Left lobe of liver (tissue), 2 donors: ENCODE results near the gene TCF12. TPM values are rescaled to one million over a fixed set of nuclear protein-coding genes. Genes with fewer than 3 reads are reported as not detected.
A peak's percentile ranks its signal among the peaks of the same experiment; 100 is the strongest.
"Not testable (repeated sequence)": the region's sequence is repeated elsewhere in the genome, so short reads cannot be mapped to it uniquely, and the experiment has no call there.

ENCODE experiments used
- ATAC-seq: fragments of 200-7000 bp; cut with Tn5 transposase; one replicate; pipeline ENCODE4 v1.9.1; 2020; ENCODE audit warnings: mild to moderate bottlenecking, moderate library complexity
- DNase-seq: peaks from one replicate; pipeline ENCODE4 v3.0.0-alpha.2; 2020; ENCODE audit warnings: low spot score
- total RNA-seq: library from RNA; stranded (reverse); gene quantifications from one replicate; pipeline ENCODE4 v1.2.1, GENCODE V29; 2021
- donor health status: DM: no; HTN: no; CAD: no; lungs with moderate emphysema.
- donor health status: DM: no; HTN: yes; CAD: no.

TCF12 gene
- total RNA-seq, 1 donor from 2014 or later: 29.8 TPM

DNA sequence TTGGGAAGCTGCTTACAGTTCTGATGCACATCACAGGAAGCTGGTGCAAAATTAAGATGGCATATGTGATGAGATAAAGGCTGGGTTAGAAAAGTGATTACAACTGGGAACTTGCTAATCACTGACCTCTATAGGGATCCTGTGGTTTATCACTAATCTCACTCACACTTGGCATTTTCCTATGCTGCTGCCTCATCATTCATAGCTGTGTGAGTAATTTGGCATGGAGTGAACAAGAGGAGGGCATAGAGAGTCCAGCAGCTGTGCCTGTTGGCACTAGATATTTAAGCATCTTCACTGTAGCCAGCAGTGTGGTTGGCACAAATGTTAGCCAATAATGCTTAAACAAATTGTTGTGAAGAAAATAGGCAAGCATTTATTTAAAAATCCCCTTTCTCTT, 240.1 kb downstream of the TCF12 start:
- ATAC-seq: peak; percentile 80

DNA sequence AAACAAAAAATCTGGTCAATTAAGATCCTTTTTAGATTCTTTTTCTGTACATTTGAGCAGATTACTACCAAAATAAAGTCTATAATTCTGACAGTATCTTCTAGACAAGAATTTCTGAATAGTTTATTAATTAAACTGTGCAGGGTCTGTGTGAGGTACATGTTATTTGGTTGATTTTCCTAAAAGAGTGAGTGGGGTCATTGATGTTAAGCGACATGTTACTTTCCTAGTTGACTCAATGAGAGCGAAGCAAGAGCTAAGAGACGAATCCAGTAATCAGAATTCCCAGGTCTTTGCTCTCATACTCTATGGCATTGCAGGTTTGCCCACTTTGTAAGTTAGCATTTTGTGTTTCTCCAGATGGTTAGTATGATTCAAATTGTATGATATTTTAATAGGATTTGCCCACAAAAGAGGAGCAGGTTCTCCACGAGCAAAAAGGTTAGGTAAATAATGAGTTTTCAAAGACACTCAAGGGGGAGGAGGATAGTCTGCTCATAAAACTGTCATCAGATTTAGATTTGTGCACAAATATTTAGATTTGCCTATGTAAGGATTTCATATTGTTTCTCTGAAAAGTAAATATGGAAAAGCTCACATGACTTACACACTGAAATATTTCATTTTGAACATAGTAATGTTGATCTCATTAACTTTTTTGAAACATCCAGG, 240.7 kb downstream of the TCF12 start:
- DNase-seq: no peak
- no peak for ATAC-seq

More for the DNA sequence above, 240.1 kb downstream of the TCF12 start:
- DNase-seq: no peak

DNA sequence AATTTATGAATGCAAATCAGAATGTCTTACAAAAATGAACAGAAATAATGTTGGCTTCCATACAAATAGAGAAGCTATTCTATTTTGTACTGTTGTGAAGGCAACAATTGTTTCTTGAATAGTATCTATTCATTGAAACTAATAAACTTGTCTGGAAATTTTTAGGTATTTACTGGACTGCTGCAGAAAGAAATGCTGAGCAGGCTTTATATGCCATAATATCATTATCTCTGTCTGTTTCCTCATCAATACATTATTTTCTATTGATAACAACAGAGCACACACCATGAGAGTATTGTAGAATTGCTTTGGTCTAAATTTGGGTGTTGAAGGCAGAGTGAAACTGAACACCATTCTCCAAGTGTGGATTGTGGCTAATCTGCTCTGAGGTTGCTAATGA, 241.3 kb downstream of the TCF12 start:
- ATAC-seq: no peak
- no peak for DNase-seq

DNA sequence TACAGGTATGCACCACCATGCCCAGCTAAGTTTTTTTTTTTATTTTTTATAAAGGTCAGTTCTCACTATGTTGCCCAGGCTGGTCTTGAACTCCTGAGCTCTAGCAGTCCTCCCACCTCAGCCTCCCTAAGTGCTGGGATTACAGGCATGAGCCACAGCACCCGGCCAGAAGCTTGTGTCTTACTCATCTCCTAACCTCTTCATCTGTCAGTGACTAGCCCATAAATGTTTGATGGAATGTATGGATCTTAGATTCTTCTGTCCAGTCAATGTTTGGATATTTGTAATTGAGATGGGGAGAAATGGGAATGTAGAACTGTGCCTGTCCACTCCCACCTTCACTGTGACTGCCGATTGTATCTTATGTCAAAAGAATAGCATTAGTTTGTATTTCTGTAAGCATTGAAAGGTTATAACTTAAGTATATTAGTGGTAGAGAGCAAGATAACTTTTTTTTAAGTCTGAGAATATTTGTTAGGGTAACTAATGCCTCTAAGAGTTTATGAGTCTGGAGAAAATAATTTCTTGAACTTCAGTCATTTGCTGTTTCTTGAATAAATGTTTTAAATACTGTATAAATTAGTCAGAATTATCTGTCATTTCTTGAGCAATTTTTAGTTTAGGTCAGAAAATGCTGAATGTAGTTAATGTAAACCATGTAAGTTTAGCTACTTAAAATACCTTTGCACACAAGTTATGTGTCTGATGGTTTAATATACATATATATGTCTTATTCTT, 242.5 kb downstream of the TCF12 start:
- DNase-seq (no peak), ATAC-seq (no peak)

- DNase-seq, ATAC-seq: not testable (repeated sequence)
Observed at GRCh38 chr15:57164251-57164650, 245.8 kb downstream of the TCF12 start.

DNA sequence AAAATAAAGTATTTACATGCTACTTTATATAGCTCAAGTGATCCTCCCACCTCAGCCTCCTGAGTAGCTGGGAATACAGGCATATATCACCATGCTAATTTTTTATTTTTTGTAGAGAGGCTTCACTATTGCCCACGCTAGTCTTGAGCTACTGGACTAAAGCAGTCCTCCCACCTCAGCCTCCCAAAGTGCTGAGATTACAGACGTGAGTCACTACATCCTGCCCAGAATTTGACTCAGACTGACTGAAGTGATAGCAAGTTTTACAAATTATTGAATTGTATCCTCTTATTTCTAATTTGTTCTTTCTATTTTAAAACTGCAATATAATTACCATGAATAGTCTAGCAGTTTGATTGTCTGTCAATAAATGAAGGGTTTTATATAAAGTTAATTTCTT, 247.5 kb downstream of the TCF12 start:
- no peak for ATAC-seq
- DNase-seq: no peak

- peak; percentile 81 for ATAC-seq
- DNase-seq: no peak
Observed at GRCh38 chr15:57167821-57168395, 249.5 kb downstream of the TCF12 start.

GRCh38 chr15:57169643-57170042, 251.2 kb downstream of the TCF12 start:
- no peak for DNase-seq
- ATAC-seq: no peak

- no peak for DNase-seq
Observed at GRCh38 chr15:57171426-57171825, 253.0 kb downstream of the TCF12 start.

DNA sequence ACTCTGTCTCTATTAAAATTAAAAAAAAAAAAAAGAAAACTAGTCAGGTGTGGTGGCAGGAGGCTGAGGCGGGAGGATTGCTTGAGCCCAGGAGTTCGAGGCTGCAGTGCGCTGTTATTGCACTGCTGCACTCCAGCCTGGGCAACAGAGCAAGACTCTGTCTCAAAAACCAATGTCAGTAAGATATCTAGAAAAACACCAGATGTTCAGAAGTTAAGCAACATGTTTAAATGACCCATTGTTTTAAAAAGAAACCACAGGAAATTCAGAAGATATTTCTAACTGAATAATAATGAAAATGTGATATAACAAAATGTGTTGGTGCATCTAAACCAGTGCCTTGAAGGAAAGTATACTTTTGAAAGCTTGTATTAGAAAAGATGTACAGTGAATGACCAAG, 254.5 kb downstream of the TCF12 start:
- no peak for DNase-seq
- ATAC-seq: no peak

More at GRCh38 chr15:57171426-57171825, 253.0 kb downstream of the TCF12 start:
- no peak for ATAC-seq

- ATAC-seq (no peak), DNase-seq (no peak)
Observed at GRCh38 chr15:57183041-57183440, 264.6 kb downstream of the TCF12 start.

GRCh38 chr15:57183614-57184344, 265.3 kb downstream of the TCF12 start:
- DNase-seq (no peak), ATAC-seq (peak; percentile 86)

GRCh38 chr15:57184502-57184901, 266.1 kb downstream of the TCF12 start:
- ATAC-seq: peak; percentile 25

DNA sequence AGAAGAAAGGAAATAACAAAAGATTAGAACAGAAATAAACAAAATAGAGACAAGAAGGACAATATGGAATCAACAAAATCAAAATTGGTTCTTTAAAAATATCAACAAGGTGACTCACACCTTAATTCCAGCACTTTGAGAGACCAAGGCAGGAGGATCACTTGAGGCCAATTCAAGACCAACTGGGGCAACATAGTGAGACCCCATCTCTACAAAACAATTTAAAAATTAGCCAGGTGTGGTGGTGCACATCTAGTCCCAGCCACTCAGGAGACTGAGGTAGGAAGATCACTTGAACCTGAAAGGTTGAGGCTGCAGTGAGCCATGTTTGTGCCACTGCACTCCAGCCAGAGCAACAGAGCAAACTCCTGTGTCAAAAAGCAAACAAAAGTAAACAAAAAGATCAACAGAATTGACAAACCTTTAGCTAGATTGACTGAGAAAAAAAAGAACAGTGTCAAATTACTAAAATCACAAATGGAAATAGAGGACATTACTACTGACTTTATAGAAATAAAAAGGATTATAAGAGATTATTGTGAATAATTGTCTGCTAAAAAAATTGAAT, 267.1 kb downstream of the TCF12 start:
- DNase-seq: no peak
- peak; percentile 77 for ATAC-seq

More at GRCh38 chr15:57184502-57184901, 266.1 kb downstream of the TCF12 start:
- no peak for DNase-seq

DNA sequence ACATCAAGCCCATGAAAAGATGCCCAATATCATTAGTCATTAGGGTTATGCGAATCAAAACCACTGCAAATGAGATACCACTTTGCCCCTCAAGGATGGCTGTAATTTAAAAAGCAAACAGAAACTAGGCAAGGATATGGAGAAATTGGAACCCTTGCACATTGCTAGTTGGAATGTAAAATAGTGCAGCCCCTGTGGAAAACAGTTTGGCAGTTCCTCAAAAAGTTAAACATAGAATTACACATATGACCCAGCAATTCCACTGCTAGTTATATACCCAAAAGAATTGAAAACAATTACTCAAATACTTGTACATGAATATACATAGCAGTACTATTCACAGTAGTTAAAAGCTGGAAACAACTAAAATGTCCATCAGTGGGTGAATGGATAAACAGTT, 271.0 kb downstream of the TCF12 start:
- DNase-seq (no peak), ATAC-seq (no peak)

DNA sequence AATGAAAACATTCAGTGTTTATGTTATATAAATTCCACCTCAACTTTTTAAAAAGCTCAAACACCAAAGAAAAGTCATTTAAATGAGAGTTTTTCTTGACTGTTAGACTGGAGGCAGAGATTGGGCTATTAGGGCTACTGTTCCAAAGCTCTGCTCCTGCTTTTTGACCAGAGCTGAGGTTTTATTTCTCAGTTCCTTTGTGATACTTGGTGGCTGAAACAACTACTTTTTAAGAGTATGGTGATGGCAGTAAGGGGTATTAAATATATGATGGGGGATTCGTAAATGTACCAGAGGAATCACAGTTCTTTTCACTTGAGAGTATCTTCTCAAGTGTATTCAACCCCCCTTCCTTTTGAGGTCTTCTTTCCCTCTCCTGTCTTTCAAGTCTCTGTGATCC, 271.8 kb downstream of the TCF12 start:
- no peak for DNase-seq
- ATAC-seq: no peak

- DNase-seq: no peak
- ATAC-seq: no peak
Observed at GRCh38 chr15:57193161-57193560, 274.7 kb downstream of the TCF12 start.

DNA sequence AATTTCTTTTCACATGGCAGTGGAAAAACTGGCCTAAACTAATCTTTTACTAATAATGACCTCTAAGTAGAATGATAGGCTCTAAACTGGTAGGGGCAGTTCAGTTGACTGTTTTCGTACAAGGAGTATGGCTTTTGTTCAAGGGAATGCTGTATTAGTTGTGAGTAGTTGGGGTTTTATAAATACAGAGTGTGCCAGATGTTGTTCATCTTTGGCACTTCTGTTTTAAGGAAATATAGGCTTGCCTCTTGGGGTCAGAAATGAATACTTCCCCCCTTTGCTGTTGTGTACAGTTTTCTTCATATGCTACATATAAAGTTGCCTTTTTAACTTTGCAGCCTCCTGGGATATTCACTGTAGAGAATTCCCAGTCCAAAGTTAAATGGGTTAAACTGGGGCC, 276.9 kb downstream of the TCF12 start:
- no peak for ATAC-seq

GRCh38 chr15:57196865-57197264, 278.4 kb downstream of the TCF12 start:
- ATAC-seq: no peak
- DNase-seq: no peak

More for the DNA sequence above, 276.9 kb downstream of the TCF12 start:
- no peak for DNase-seq

GRCh38 chr15:57198131-57198530, 279.7 kb downstream of the TCF12 start:
- DNase-seq (no peak), ATAC-seq (no peak)
